Hepatocyte (in vitro differentiated cells): ENCODE data around the gene DYNLL2.

Experiments
- CTCF ChIP-seq: fragments of 200-600 bp; sonication (generic); IDR thresholded peaks from 2 replicates; pipeline ENCODE4 v1.5.1; 2016; ENCODE audit warnings: antibody characterized with exemption, mild to moderate bottlenecking; ENCODE audit not compliant: poor library complexity
- EZH2 ChIP-seq: fragments of 200-600 bp; sonication (generic); IDR thresholded peaks from 2 replicates; pipeline ENCODE4 v1.6.1; 2016; ENCODE audit warnings: antibody characterized with exemption, mild to moderate bottlenecking, borderline replicate concordance

GRCh38 chr17:58107306-58107705 lies 24.1 kb downstream of the DYNLL2 start:
- TF ChIP-seq CTCF (no peak), EZH2 (no peak)
